VCaP (cell line): ENCODE results near the gene LRRC57.

Source experiments
- H3K27ac ChIP-seq: fragments of 450-650 bp; 2 replicates; pipeline ENCODE4 v1.5.1; 2017
- CTCF ChIP-seq: fragments of 450-650 bp; conservative IDR thresholded peaks from 2 replicates; pipeline ENCODE4 v1.5.1; 2017; ENCODE audit warnings: mild to moderate bottlenecking, moderate library complexity

The LRRC57 gene

GRCh38 chr15:42544853-42545629, 3.6 kb downstream of the LRRC57 start:
- no peak for TF ChIP-seq CTCF
- no peak overlapping the region for H3K27ac ChIP-seq

- H3K27ac ChIP-seq, result no peak overlapping the region
- no peak for TF ChIP-seq CTCF
Measured at GRCh38 chr15:42533246-42533645, 15.3 kb downstream of the LRRC57 start.

- no peak for TF ChIP-seq CTCF
- H3K27ac ChIP-seq, result no peak overlapping the region
Measured at GRCh38 chr15:42528970-42529369, 19.6 kb downstream of the LRRC57 start.

DNA sequence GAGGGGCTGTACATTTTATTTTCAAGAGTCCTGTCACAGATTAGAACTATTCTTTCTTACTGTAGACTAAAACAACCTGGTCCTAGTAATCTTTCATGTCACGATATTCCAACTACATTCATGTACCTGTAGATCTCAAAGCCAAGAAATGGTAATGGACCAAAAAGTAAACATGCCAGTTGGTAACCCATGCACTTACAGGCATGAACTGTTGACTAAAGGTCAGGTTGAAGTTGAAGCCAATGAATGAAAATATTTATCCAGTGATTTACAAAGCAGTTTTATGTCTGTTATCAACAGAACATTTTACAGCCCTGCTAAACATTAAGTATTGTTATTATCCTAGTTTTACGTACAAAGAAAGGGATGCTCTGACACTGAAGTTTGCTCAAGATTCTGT, 25.3 kb downstream of the LRRC57 start:
- TF ChIP-seq CTCF, result no peak
- no peak overlapping the region for H3K27ac ChIP-seq

DNA sequence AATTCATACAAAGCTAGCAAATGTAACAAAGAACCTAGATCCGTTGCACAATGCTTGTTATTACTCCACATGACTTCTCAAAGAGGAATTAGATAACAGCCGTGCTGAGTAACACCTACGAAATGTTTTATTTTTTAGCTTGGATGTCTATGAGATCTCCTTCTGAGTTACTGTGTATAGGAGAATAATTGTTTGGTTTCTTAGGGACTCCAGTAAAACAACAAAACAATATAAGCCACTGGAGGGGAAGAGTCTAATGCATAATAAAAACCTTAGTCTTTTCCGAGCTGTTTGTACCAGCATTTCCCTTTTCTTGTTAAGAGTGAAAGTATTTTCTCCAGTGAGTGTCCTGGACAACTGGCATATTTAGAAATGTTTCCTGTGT, 37.6 kb downstream of the LRRC57 start:
- no peak for TF ChIP-seq CTCF
- no peak overlapping the region for H3K27ac ChIP-seq

DNA sequence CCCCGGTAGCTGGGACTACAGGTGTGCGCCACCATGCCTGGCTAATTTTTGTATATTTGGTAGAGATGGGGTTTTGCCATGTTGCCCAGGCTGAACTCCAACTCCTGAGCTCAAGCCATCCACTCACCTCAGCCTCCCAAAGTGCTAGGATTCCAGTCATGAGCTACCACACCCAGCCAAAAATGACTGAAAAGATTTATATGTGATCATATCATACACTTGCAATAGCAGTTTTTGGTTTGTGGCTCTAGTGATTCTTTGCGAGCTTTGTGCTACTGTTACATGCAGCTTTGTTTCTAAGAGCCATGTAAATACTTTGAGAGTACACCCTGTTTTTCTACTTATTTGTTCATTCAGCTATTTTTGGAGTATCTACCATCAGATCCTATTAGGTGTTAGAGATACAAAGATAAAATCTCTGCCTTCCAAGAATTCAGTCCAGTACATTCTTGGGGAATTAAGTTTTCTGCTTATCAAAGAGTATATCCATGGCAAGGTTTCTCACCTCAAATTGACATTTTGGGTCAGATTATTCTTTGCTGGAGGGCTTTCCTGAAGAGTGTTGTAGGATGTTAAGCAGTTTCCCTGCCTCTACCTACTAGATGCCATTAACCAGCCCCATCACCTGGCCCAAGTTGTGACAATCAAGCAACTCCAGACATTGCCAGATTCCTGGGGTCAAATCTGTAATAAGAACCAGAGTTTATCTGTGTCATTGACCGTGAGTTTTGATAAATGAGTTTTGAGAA, 38.2 kb downstream of the LRRC57 start:
- H3K27ac ChIP-seq, result no peak overlapping the region
- no peak for TF ChIP-seq CTCF

GRCh38 chr15:42508263-42508690, 40.3 kb downstream of the LRRC57 start:
- no peak overlapping the region for H3K27ac ChIP-seq
- TF ChIP-seq CTCF, result no peak
